C4-2B (cell line): ENCODE measurements around the gene FAM20B.

Experiments used
- H3K27ac ChIP-seq: fragments of 450-650 bp; 2 replicates; pipeline ENCODE4 v1.5.1; 2017
- CTCF ChIP-seq: fragments of 450-650 bp; conservative IDR thresholded peaks from 2 replicates; pipeline ENCODE4 v1.5.1; 2017; ENCODE audit warnings: mild to moderate bottlenecking
- ZFX ChIP-seq: fragments of 450-650 bp; IDR thresholded peaks from 2 replicates; pipeline ENCODE4 v1.6.1; 2017

The FAM20B gene

GRCh38 chr1:179081687-179082332 lies 56.1 kb downstream of the FAM20B start, which contains the start of gene TOR3A:
TSS of gene TOR3A (plus strand) at chr1:179082070. CDS start at chr1:179082129, 59 bp downstream.
- TF ChIP-seq CTCF (no peak), ZFX (peak; percentile 94)
- H3K27ac ChIP-seq: peak within 1 kb of the TSS; percentile 95

- TF ChIP-seq ZFX (peak; percentile 79; the same call in 1 of the 2 replicates), CTCF (no peak)
- H3K27ac ChIP-seq: peak overlapping the region; percentile 95
Measured at GRCh38 chr1:179082333-179082998, 56.8 kb downstream of the FAM20B start.

- TF ChIP-seq CTCF (no peak), ZFX (no peak)
- H3K27ac ChIP-seq: peak overlapping the region; percentile 95
Measured at GRCh38 chr1:179082999-179083335, 57.3 kb downstream of the FAM20B start.

- H3K27ac ChIP-seq: peak overlapping the region; percentile 95
- no peak for TF ChIP-seq ZFX
- TF ChIP-seq CTCF: no peak
Measured at GRCh38 chr1:179083533-179083932, 57.8 kb downstream of the FAM20B start.

GRCh38 chr1:179087665-179088064 lies 62.0 kb downstream of the FAM20B start:
- H3K27ac ChIP-seq: no peak overlapping the region
- TF ChIP-seq CTCF: no peak
- TF ChIP-seq ZFX: no peak

- no peak overlapping the region for H3K27ac ChIP-seq
- TF ChIP-seq CTCF: no peak
- TF ChIP-seq ZFX: no peak
Measured at GRCh38 chr1:179089827-179090482, 64.3 kb downstream of the FAM20B start.

GRCh38 chr1:179090522-179090921 lies 64.8 kb downstream of the FAM20B start:
- H3K27ac ChIP-seq: no peak overlapping the region
- no peak for TF ChIP-seq ZFX
- TF ChIP-seq CTCF: no peak
